HepG2 (cell line): Measurements from ENCODE around the gene POLN. TPM values are rescaled to one million over a fixed set of nuclear protein-coding genes. Genes with fewer than 3 reads are reported as not detected.
A peak's percentile ranks its signal among the peaks of the same experiment; 100 is the strongest.

Experiments
- CBX5 ChIP-seq: sonication (generic); formaldehyde crosslinking; IDR thresholded peaks from 2 replicates; pipeline ENCODE4 v1.4.0; 2020; ENCODE audit warnings: missing genetic modification reagents, borderline replicate concordance
- HNRNPK ChIP-seq: fragments of 200-400 bp; formaldehyde crosslinking; IDR thresholded peaks from 2 replicates; pipeline ENCODE4 v1.6.1; 2018; ENCODE audit warnings: low read length, low read depth, moderate library complexity, mild to moderate bottlenecking; ENCODE audit not compliant: poor library complexity, severe bottlenecking
- LCORL ChIP-seq, 2 experiments: fragments of 450-650 bp in 1 of 2; sonication (generic) in 1 of 2; formaldehyde crosslinking in 1 of 2; IDR thresholded peaks; 2 replicates each; pipeline versions ENCODE4 v1.5.0 to v1.6.1; 2017 to 2020; ENCODE audit warnings: antibody characterized with exemption in 1 of 2, missing genetic modification reagents in 1 of 2
- NR3C1 ChIP-seq: sonication (generic); formaldehyde crosslinking; IDR thresholded peaks from 2 replicates; pipeline ENCODE4 v1.4.0; 2020; ENCODE audit warnings: missing genetic modification reagents
- NRL ChIP-seq: sonication (generic); formaldehyde crosslinking; IDR thresholded peaks from 2 replicates; pipeline ENCODE4 v1.5.0; 2020; ENCODE audit warnings: missing genetic modification reagents, mild to moderate bottlenecking, moderate library complexity, borderline replicate concordance
- RCOR2 ChIP-seq: IDR thresholded peaks from 2 replicates; pipeline ENCODE4 v1.6.1; 2016; ENCODE audit warnings: missing biosample characterization, missing genetic modification reagents
- SKI ChIP-seq: fragments of 450-650 bp; IDR thresholded peaks from one replicate; pipeline ENCODE4 v1.6.1; 2018; ENCODE audit warnings: mild to moderate bottlenecking; ENCODE audit not compliant: partially characterized antibody
- SSRP1 ChIP-seq: IDR thresholded peaks from 2 replicates; pipeline ENCODE4 v1.6.1; 2016; ENCODE audit warnings: control low read depth
- ZFAT ChIP-seq: sonication (generic); formaldehyde crosslinking; conservative IDR thresholded peaks from 2 replicates; pipeline ENCODE4 v1.8.1; 2023; ENCODE audit warnings: missing genetic modification reagents, inconsistent platforms
- ZNF777 ChIP-seq: sonication (generic); formaldehyde crosslinking; IDR thresholded peaks from 2 replicates; pipeline ENCODE4 v1.4.0; 2020; ENCODE audit warnings: missing genetic modification reagents
- polyA plus RNA-seq, 8 experiments: library from polyadenylated mRNA; depleted of rRNA in 3 of 8; stranded (reverse) in 7 of 8; unstranded in 1 of 8; fragments of >200 nt; fragmentation: Illumina TruSeq in 4 of 8; extraction: Trizol in 4 of 8; gene quantifications; 2 replicates each; pipeline versions ENCODE4 v1.2.1 to v1.2.3, GENCODE V29; 2011 to 2016; ENCODE audit warnings: low read depth in 4 of 8, missing spikeins in 1 of 8, mixed read lengths in 1 of 8; ENCODE audit not compliant: insufficient read depth in 1 of 8
- total RNA-seq, 5 experiments: library from RNA; depleted of rRNA; stranded (reverse); fragments of >200 nt; fragmentation: Illumina TruSeq; extraction: Trizol; gene quantifications; 2 replicates each; pipeline ENCODE4 v1.2.3, GENCODE V29; 2016; ENCODE audit warnings: low read depth in 1 of 5
- TF ChIP-seq, protein P1 (sequence below): sonication (generic); formaldehyde crosslinking; IDR thresholded peaks from 2 replicates; pipeline ENCODE4 v1.4.0; 2020; ENCODE audit warnings: missing genetic modification reagents
- TF ChIP-seq, protein P2 (sequence below), 2 experiments: IDR thresholded peaks; 2 replicates each; pipeline ENCODE4 v1.6.1; 2011 to 2012; ENCODE audit warnings: low read length in 2 of 2, borderline replicate concordance in 1 of 2, low read depth in 1 of 2, mild to moderate bottlenecking in 1 of 2, moderate library complexity in 1 of 2
- TF ChIP-seq, protein P3 (sequence below): sonication (generic); formaldehyde crosslinking; IDR thresholded peaks from 2 replicates; pipeline ENCODE4 v1.4.0; 2020; ENCODE audit warnings: missing genetic modification reagents
- TF ChIP-seq, protein P4 (sequence below): sonication (generic); formaldehyde crosslinking; IDR thresholded peaks from 2 replicates; pipeline ENCODE4 v1.5.1; 2020; ENCODE audit warnings: mild to moderate bottlenecking, missing genetic modification reagents, moderate library complexity
- TF ChIP-seq, protein P5 (sequence below): sonication (generic); formaldehyde crosslinking; IDR thresholded peaks from 2 replicates; pipeline ENCODE4 v1.4.0; 2020; ENCODE audit warnings: missing genetic modification reagents

Gene POLN
- total and polyA plus RNA-seq, 2 of the 13 experiments (the other 11 are each of a cell fraction or from before 2014, with no cell fraction given) = 0.93 to 1.5 TPM

DNA sequence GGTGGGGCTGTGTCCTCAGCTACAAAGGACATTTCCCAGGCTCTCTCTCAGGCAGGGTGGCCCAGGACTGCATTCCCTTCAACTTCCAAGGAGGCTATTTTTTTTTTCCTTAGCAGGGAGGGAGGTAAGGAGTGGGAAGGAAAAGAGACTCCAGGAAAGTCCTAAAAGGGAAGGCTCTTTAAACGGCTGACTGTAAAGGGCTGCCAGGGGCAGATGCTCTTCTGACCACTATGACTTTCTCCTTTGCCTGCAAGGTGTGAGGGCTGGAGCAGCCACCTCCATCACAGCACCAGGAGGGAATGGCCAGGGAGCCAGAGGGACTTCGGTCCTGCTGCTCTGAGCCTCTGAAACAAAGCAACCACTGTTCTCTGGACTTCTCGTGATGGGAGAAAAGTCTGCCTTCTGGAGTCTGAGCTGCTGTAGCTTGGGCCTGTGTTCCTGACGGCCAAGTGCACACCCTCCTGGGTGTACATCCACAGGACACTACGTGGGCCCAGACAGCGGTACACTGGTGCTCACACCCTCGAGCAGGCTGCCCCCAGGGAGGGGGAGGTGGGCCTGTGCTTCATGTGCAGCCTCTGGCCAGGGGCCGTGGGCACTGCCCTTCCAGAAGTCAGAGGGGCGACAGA, 164.9 kb downstream of the POLN start (continued):
- TF ChIP-seq, protein P1, sequence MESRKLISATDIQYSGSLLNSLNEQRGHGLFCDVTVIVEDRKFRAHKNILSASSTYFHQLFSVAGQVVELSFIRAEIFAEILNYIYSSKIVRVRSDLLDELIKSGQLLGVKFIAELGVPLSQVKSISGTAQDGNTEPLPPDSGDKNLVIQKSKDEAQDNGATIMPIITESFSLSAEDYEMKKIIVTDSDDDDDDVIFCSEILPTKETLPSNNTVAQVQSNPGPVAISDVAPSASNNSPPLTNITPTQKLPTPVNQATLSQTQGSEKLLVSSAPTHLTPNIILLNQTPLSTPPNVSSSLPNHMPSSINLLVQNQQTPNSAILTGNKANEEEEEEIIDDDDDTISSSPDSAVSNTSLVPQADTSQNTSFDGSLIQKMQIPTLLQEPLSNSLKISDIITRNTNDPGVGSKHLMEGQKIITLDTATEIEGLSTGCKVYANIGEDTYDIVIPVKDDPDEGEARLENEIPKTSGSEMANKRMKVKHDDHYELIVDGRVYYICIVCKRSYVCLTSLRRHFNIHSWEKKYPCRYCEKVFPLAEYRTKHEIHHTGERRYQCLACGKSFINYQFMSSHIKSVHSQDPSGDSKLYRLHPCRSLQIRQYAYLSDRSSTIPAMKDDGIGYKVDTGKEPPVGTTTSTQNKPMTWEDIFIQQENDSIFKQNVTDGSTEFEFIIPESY (CRISPR knock-in tag) = 0 out of 2 replicates have a peak, but pooled peaks have one; percentile 8
- TF ChIP-seq RCOR2 (CRISPR knock-in tag) (peak; percentile 81), ZFAT (CRISPR knock-in tag) (no peak), NRL (CRISPR knock-in tag) (no peak), HNRNPK (no peak), SKI (no peak), ZNF777 (CRISPR knock-in tag) (no peak), NR3C1 (CRISPR knock-in tag) (no peak), CBX5 (CRISPR knock-in tag) (peak; percentile 41; the same call in 1 of the 2 replicates), SSRP1 (CRISPR knock-in tag) (no peak), LCORL (IDR thresholded peaks at IDR 0.05) (no peak), LCORL (CRISPR knock-in tag; IDR thresholded peaks at IDR 0.05) (no peak; the same call in 1 of the 2 replicates)
- TF ChIP-seq, protein P2, sequence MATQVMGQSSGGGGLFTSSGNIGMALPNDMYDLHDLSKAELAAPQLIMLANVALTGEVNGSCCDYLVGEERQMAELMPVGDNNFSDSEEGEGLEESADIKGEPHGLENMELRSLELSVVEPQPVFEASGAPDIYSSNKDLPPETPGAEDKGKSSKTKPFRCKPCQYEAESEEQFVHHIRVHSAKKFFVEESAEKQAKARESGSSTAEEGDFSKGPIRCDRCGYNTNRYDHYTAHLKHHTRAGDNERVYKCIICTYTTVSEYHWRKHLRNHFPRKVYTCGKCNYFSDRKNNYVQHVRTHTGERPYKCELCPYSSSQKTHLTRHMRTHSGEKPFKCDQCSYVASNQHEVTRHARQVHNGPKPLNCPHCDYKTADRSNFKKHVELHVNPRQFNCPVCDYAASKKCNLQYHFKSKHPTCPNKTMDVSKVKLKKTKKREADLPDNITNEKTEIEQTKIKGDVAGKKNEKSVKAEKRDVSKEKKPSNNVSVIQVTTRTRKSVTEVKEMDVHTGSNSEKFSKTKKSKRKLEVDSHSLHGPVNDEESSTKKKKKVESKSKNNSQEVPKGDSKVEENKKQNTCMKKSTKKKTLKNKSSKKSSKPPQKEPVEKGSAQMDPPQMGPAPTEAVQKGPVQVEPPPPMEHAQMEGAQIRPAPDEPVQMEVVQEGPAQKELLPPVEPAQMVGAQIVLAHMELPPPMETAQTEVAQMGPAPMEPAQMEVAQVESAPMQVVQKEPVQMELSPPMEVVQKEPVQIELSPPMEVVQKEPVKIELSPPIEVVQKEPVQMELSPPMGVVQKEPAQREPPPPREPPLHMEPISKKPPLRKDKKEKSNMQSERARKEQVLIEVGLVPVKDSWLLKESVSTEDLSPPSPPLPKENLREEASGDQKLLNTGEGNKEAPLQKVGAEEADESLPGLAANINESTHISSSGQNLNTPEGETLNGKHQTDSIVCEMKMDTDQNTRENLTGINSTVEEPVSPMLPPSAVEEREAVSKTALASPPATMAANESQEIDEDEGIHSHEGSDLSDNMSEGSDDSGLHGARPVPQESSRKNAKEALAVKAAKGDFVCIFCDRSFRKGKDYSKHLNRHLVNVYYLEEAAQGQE (IDR thresholded peaks at IDR 0.05; ENCODE audit: borderline replicate concordance in 1 of 2, low read depth in 1 of 2, low read length in 2 of 2) = no peak
- TF ChIP-seq, protein P3, sequence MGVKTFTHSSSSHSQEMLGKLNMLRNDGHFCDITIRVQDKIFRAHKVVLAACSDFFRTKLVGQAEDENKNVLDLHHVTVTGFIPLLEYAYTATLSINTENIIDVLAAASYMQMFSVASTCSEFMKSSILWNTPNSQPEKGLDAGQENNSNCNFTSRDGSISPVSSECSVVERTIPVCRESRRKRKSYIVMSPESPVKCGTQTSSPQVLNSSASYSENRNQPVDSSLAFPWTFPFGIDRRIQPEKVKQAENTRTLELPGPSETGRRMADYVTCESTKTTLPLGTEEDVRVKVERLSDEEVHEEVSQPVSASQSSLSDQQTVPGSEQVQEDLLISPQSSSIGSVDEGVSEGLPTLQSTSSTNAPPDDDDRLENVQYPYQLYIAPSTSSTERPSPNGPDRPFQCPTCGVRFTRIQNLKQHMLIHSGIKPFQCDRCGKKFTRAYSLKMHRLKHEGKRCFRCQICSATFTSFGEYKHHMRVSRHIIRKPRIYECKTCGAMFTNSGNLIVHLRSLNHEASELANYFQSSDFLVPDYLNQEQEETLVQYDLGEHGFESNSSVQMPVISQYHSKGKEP (CRISPR knock-in tag) = no peak
- TF ChIP-seq, protein P4, sequence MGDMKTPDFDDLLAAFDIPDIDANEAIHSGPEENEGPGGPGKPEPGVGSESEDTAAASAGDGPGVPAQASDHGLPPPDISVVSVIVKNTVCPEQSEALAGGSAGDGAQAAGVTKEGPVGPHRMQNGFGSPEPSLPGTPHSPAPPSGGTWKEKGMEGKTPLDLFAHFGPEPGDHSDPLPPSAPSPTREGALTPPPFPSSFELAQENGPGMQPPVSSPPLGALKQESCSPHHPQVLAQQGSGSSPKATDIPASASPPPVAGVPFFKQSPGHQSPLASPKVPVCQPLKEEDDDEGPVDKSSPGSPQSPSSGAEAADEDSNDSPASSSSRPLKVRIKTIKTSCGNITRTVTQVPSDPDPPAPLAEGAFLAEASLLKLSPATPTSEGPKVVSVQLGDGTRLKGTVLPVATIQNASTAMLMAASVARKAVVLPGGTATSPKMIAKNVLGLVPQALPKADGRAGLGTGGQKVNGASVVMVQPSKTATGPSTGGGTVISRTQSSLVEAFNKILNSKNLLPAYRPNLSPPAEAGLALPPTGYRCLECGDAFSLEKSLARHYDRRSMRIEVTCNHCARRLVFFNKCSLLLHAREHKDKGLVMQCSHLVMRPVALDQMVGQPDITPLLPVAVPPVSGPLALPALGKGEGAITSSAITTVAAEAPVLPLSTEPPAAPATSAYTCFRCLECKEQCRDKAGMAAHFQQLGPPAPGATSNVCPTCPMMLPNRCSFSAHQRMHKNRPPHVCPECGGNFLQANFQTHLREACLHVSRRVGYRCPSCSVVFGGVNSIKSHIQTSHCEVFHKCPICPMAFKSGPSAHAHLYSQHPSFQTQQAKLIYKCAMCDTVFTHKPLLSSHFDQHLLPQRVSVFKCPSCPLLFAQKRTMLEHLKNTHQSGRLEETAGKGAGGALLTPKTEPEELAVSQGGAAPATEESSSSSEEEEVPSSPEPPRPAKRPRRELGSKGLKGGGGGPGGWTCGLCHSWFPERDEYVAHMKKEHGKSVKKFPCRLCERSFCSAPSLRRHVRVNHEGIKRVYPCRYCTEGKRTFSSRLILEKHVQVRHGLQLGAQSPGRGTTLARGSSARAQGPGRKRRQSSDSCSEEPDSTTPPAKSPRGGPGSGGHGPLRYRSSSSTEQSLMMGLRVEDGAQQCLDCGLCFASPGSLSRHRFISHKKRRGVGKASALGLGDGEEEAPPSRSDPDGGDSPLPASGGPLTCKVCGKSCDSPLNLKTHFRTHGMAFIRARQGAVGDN = peak; percentile 46
- TF ChIP-seq, protein P5, sequence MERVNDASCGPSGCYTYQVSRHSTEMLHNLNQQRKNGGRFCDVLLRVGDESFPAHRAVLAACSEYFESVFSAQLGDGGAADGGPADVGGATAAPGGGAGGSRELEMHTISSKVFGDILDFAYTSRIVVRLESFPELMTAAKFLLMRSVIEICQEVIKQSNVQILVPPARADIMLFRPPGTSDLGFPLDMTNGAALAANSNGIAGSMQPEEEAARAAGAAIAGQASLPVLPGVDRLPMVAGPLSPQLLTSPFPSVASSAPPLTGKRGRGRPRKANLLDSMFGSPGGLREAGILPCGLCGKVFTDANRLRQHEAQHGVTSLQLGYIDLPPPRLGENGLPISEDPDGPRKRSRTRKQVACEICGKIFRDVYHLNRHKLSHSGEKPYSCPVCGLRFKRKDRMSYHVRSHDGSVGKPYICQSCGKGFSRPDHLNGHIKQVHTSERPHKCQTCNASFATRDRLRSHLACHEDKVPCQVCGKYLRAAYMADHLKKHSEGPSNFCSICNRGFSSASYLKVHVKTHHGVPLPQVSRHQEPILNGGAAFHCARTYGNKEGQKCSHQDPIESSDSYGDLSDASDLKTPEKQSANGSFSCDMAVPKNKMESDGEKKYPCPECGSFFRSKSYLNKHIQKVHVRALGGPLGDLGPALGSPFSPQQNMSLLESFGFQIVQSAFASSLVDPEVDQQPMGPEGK = no peak
